ENCODE measurements around the gene ANKLE2. TPM values are rescaled to one million over a fixed set of nuclear protein-coding genes. Genes with fewer than 3 reads are reported as not detected.

Gene ANKLE2
- total and polyA plus RNA-seq, 10 of the 15 experiments (the other 5 are each of a cell fraction or from before 2014, with no cell fraction given) = 4.3 to 89.4 (median 53.0) TPM

DNA sequence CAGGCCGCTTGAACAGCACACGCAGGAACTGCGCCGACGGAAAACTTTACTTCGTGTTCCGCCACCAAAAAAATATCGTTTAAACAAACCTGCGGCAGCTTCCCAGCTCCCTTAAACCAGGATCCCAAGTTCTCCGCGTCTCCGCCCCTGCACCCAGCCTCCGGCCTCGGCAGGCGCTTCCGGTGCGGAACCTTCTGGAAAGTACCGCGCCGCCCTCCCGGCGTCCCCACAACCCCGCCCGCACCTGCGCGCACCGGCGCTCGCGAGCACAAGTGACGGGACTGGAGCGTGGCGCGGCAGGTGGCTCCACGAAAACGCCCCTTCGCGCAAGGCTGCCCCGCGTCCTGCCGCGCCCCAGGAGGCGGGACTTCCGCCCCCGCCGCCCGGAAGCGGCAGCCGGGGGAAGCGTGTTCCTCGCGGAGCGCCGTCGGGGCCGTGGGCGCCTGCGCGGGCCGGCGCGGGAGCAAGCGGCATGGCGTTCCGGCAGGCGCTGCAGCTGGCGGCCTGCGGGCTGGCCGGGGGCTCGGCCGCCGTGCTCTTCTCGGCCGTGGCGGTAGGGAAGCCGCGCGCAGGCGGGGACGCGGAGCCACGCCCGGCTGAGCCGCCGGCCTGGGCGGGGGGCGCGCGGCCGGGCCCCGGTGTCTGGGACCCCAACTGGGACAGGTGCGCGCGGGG is 51.1 kb downstream of the ANKLE2 start, which contains the start of gene PGAM5 (continued):
- TF ChIP-seq GABPA (IDR thresholded peaks at IDR 0.05; ENCODE audit: low read depth) = peak; percentile 86
- TF ChIP-seq RB1 (IDR thresholded peaks at IDR 0.05; ENCODE audit: borderline replicate concordance) = peak; percentile 46; the same call in 1 of the 2 replicates
- TF ChIP-seq CHD4 (IDR thresholded peaks at IDR 0.05) = no peak
- TF ChIP-seq ZBED1 (IDR thresholded peaks at IDR 0.05; ENCODE audit: borderline replicate concordance) = no peak
- TF ChIP-seq TCF3 (IDR thresholded peaks at IDR 0.05; ENCODE audit: borderline replicate concordance, insufficient read depth, low read depth, low read length) = peak; percentile 89
- peak; percentile 14 for TF ChIP-seq MEF2B (IDR thresholded peaks at IDR 0.05; ENCODE audit: partially characterized antibody, poor library complexity, severe bottlenecking)
- TF ChIP-seq MTA2 (IDR thresholded peaks at IDR 0.05; ENCODE audit: low read depth) = peak; percentile 35; the same call in 1 of the 2 replicates
- TF ChIP-seq EP300 (IDR thresholded peaks at IDR 0.05; ENCODE audit: borderline replicate concordance in 1 of 2, control insufficient read depth in 1 of 2, low read depth in 2 of 2, low read length in 2 of 2) = peak; percentile 39 to 68; a peak in 2 of 4 replicates
- TF ChIP-seq, protein P1, sequence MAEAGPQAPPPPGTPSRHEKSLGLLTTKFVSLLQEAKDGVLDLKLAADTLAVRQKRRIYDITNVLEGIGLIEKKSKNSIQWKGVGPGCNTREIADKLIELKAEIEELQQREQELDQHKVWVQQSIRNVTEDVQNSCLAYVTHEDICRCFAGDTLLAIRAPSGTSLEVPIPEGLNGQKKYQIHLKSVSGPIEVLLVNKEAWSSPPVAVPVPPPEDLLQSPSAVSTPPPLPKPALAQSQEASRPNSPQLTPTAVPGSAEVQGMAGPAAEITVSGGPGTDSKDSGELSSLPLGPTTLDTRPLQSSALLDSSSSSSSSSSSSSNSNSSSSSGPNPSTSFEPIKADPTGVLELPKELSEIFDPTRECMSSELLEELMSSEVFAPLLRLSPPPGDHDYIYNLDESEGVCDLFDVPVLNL (IDR thresholded peaks at IDR 0.05; ENCODE audit: low read depth, low read length) = peak; percentile 53
- TF ChIP-seq NFYB (IDR thresholded peaks at IDR 0.05; ENCODE audit: insufficient read depth, low read depth, low read length) = no peak
- TF ChIP-seq WRNIP1 (IDR thresholded peaks at IDR 0.05; ENCODE audit: borderline replicate concordance, low read depth, low read length) = no peak
- no peak for TF ChIP-seq HDGF (IDR thresholded peaks at IDR 0.05)
- peak; percentile 24; the same call in 1 of the 2 replicates for TF ChIP-seq SMAD5 (IDR thresholded peaks at IDR 0.05; ENCODE audit: low read depth)
- TF ChIP-seq ZNF207 (IDR thresholded peaks at IDR 0.05; ENCODE audit: borderline replicate concordance) = peak; percentile 79
- TF ChIP-seq LARP7 (IDR thresholded peaks at IDR 0.05) = peak; percentile 71; the same call in 1 of the 2 replicates
- TF ChIP-seq, protein P2, sequence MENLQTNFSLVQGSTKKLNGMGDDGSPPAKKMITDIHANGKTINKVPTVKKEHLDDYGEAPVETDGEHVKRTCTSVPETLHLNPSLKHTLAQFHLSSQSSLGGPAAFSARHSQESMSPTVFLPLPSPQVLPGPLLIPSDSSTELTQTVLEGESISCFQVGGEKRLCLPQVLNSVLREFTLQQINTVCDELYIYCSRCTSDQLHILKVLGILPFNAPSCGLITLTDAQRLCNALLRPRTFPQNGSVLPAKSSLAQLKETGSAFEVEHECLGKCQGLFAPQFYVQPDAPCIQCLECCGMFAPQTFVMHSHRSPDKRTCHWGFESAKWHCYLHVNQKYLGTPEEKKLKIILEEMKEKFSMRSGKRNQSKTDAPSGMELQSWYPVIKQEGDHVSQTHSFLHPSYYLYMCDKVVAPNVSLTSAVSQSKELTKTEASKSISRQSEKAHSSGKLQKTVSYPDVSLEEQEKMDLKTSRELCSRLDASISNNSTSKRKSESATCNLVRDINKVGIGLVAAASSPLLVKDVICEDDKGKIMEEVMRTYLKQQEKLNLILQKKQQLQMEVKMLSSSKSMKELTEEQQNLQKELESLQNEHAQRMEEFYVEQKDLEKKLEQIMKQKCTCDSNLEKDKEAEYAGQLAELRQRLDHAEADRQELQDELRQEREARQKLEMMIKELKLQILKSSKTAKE (IDR thresholded peaks at IDR 0.05; ENCODE audit: low read depth, poor library complexity, severe bottlenecking) = no peak
- peak; percentile 44; the same call in 1 of the 2 replicates for TF ChIP-seq ZNF217 (IDR thresholded peaks at IDR 0.05)
- 0 out of 4 replicates have a peak, but pooled peaks of 1 of the 2 experiments have one; percentile 8 for TF ChIP-seq SRF (IDR thresholded peaks at IDR 0.05; ENCODE audit: low read depth in 2 of 2, low read length in 2 of 2)
- TF ChIP-seq ETV6 (conservative IDR thresholded peaks at IDR 0.05 in 1 of 2, IDR thresholded peaks at IDR 0.05 in 1 of 2; ENCODE audit: borderline replicate concordance in 1 of 2, low read depth in 1 of 2) = peak in 1 of 2 experiments; percentile 19; a peak in 1 of 4 replicates
- TF ChIP-seq, protein P3, sequence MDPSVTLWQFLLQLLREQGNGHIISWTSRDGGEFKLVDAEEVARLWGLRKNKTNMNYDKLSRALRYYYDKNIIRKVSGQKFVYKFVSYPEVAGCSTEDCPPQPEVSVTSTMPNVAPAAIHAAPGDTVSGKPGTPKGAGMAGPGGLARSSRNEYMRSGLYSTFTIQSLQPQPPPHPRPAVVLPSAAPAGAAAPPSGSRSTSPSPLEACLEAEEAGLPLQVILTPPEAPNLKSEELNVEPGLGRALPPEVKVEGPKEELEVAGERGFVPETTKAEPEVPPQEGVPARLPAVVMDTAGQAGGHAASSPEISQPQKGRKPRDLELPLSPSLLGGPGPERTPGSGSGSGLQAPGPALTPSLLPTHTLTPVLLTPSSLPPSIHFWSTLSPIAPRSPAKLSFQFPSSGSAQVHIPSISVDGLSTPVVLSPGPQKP (IDR thresholded peaks at IDR 0.05; ENCODE audit: low read depth, low read length) = peak; percentile 85
- peak; percentile 27 for TF ChIP-seq KLF5 (IDR thresholded peaks at IDR 0.05; ENCODE audit: partially characterized antibody)
- no peak for TF ChIP-seq RCOR1 (conservative IDR thresholded peaks at IDR 0.05; ENCODE audit: low read depth, low read length)
- TF ChIP-seq SPI1 (IDR thresholded peaks at IDR 0.05; ENCODE audit: borderline replicate concordance, insufficient read depth, low read depth, low read length) = peak; percentile 52; the same call in 1 of the 2 replicates
- TF ChIP-seq, protein P4, sequence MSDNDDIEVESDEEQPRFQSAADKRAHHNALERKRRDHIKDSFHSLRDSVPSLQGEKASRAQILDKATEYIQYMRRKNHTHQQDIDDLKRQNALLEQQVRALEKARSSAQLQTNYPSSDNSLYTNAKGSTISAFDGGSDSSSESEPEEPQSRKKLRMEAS (IDR thresholded peaks at IDR 0.05; ENCODE audit: low read depth, low read length) = peak; percentile 89
- TF ChIP-seq CREB1 (IDR thresholded peaks at IDR 0.05; ENCODE audit: low read depth) = peak; percentile 77
- no peak for TF ChIP-seq MYB (IDR thresholded peaks at IDR 0.05; ENCODE audit: borderline replicate concordance, low read depth, low read length)
